Subcutaneous adipose tissue (tissue), 4 donors: Measurements from ENCODE around the gene CDH23. TPM values are rescaled to one million over a fixed set of nuclear protein-coding genes. Genes with fewer than 3 reads are reported as not detected.

Experiments
- small RNA-seq: library from RNA; depleted of rRNA; stranded (forward); fragments of <200 nt; gene quantifications from one replicate; pipeline ENCODE3, GENCODE V24; 2016
- total RNA-seq, 4 donors: library from RNA; depleted of rRNA; stranded (reverse); fragments of >200 nt; gene quantifications; one replicate each; pipeline ENCODE4 v1.1.0, GENCODE V29; 2016
- TF ChIP-seq, protein P1 (sequence below): fragments of 450-650 bp; IDR thresholded peaks from one replicate; pipeline ENCODE4 v1.5.1; 2016; ENCODE audit warnings: low read depth, mild to moderate bottlenecking, control low read depth, antibody characterized with exemption, moderate library complexity

Gene CDH23
- total RNA-seq, 4 donors from 2014 or later: 14.3 to 74.8 (median 24.1) TPM

- TF ChIP-seq, protein P1, sequence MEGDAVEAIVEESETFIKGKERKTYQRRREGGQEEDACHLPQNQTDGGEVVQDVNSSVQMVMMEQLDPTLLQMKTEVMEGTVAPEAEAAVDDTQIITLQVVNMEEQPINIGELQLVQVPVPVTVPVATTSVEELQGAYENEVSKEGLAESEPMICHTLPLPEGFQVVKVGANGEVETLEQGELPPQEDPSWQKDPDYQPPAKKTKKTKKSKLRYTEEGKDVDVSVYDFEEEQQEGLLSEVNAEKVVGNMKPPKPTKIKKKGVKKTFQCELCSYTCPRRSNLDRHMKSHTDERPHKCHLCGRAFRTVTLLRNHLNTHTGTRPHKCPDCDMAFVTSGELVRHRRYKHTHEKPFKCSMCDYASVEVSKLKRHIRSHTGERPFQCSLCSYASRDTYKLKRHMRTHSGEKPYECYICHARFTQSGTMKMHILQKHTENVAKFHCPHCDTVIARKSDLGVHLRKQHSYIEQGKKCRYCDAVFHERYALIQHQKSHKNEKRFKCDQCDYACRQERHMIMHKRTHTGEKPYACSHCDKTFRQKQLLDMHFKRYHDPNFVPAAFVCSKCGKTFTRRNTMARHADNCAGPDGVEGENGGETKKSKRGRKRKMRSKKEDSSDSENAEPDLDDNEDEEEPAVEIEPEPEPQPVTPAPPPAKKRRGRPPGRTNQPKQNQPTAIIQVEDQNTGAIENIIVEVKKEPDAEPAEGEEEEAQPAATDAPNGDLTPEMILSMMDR: no peak
Observed at GRCh38 chr10:71856619-71857018, 459.9 kb downstream of the CDH23 start.

GRCh38 chr10:71857934-71858890 is 461.5 kb downstream of the CDH23 start:
- TF ChIP-seq, protein P1: no peak

GRCh38 chr10:71860243-71861029 is 463.7 kb downstream of the CDH23 start:
- TF ChIP-seq, protein P1: no peak

DNA sequence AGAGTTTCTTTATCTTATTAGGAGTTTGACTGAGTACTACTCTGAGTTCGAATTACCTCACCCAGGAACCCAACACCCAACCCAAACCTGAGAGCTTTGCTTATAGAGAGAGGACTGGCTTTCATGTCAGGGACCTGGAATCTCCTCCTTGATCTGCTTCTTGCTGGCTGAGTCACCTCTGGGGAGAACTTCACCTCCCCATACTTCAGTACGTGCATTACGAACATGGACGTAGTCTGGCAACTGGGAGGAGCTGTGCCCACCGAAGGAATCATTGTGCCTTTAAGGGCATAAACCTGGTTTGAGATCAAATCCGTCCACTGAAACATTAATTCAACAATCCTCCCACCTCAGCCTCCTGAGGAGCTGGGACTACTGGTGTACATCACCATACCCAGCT is 466.5 kb downstream of the CDH23 start:
- TF ChIP-seq, protein P1: no peak

GRCh38 chr10:71864911-71865361 is 468.2 kb downstream of the CDH23 start:
- TF ChIP-seq, protein P1: no peak

Small RNAs within 50 kb of the gene (small RNA-seq; reads per million reads assigned to genes)
- not detected for gene MIR7152
- gene RNU7-38P: not detected

Other genes with a start within 250 kb of the CDH23 start
- gene UNC5B, start 184.3 kb upstream of the CDH23 start, total RNA-seq: 1 to 10 TPM in 1 of 4 donors, under 1 TPM in 3; 0.22 to 1.1 (median 0.91) TPM
- gene SLC29A3, start 77.7 kb upstream of the CDH23 start, total RNA-seq: 10 to 100 TPM in 1 of 4 donors, 1 to 10 TPM in 3; 2.6 to 25.8 (median 4.2) TPM